IPS DF 4.7 (cell line): Measurements from ENCODE around the gene CHMP3.
"Not testable (repeated sequence)": the region's sequence is repeated elsewhere in the genome, so short reads cannot be mapped to it uniquely, and the experiment has no call there.

Source experiments
- DNase-seq: peaks from one replicate; pipeline ENCODE4 v3.0.0-alpha.2; 2013; ENCODE audit warnings: low spot score; ENCODE audit errors: extremely low read depth

CHMP3 gene

DNA sequence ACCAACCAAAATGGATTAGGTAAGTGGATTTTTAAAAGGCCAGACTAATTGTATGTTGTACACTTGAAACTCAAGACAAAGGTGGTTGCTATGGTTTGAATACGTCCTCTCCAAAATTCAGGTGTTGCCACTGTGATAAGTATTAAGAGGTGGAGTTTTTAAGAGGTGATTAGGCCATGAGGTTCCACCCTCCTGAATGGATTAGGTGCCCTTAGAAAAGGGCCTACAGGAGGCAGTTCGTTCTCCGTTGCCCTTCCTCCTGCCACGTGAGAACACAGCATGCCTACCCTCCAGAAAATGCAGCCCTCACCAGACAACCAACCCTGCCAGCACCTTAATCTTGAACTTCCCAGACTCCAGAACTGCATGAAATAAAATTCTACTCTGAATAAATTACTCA lies 51.2 kb downstream of the CHMP3 start:
- no peak for DNase-seq

DNA sequence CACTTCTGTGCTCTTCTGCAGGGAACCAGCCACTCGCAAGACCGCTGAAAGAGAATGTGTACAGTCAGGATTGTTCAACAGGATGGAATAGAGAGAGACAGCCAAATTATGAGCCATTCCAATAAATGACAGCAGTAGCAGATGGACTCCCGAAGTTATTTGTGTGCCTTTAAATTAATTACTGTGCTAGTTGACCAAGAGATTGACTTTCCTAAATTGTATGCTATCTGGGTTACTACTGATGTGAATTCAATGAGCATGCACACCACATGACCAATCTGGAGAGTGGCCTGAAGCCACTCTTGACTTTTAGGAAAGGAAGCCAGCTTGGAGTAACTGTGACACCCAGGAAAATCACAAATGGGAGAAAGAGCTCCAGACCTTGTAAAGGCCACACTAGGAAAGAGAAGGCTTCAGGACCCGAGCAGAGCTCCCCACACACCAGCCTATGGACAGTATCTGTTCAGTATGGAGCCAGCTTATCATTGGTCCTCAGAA lies 52.8 kb downstream of the CHMP3 start:
- DNase-seq = no peak

GRCh38 chr2:86507600-86507999 lies 55.6 kb downstream of the CHMP3 start:
- no peak for DNase-seq

GRCh38 chr2:86500325-86501083 lies 62.7 kb downstream of the CHMP3 start:
- no peak for DNase-seq

DNA sequence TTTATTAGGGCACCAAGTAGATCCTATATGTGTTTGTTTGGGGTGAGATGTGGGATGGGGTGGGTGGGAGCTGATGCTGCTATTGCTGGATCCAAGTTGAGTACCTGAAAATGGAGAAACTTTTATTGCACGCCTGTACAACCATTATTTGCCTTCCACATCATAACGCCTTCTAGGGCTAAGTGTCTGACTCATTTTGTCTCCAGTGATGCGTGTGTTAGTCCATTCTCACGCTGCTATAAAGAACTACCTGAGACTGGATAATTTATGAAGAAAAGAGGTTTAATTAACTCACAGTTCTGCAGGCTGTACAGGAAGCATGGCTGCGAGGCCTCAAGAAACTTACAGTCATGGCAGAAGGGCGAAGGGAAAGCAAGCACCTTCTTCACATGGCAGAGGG lies 63.9 kb downstream of the CHMP3 start:
- DNase-seq = no peak

DNA sequence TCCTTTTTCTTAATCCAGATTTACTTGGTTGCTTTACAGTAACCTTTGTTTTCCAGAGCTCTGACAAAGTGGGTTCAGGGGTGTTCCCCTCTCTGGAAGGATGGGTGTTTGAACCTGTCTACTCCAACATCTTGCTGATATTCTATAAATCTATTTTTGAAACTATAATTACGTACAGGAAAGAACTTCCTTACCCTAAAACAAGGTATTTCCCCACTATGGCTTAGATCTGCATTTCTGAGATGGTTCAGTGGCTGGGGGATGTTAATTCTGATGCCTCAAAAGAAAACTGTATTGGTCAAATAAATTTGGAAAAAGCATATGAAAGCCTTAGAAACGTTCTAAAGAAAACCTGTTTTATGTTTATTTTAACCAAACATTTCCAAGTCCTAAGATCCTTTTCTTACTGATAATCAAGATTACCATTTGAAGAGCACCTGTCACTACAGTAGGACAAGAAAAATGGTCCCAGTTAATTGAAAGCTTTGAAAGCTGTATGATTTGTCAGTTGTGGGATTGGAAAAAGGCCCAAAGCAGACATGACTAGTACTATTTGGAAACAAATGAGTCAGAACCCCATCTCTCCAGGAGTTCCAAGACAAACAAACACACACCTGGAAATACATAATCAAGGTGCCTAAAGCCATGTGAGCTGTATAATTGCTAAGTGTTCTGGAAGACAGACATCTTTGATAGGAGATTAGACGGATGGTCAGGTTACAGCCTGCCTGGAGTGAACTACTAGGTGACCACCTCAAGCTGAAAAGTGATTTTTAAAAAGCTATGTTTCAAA lies 64.6 kb downstream of the CHMP3 start:
- no peak for DNase-seq

DNA sequence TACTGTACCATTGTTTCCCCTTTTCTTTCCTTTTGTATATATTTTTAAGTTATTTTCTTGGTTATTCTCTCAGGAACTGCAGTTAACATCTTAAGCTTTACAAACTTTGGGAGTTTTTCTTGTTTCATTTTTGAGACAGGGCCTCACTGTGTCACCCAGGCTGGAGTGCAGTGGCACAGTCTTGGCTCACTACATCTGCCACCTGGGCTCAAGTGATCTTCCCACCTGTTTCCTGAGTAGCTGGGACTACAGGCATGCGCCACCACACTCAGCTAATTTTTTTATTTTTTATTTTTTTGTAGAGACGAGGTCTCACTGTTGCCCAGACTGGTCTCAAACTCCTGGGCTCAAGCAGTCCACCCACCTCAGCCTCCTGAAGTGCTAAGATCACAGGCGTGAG lies 66.9 kb downstream of the CHMP3 start:
- not testable (repeated sequence) for DNase-seq

DNA sequence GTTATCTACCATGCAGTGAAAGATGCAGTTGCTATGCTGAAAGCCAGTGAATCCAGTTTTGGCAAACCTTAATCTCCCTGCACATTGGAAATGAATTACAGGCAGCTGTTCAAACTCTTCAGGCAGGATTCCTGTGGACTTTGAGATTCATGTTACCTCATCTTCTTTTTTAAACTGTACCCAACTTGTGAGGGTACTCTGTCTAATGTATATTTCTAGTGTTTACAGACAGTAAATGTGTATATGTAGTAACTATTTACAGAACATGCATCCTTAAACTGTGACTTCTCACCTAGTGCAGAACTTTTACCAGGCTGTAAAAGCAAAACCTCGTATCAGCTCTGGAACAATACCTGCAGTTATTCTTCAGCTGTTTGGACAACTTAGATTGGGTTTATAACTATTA lies 71.2 kb downstream of the CHMP3 start:
- DNase-seq = no peak

GRCh38 chr2:86491088-86491487 lies 72.2 kb downstream of the CHMP3 start:
- DNase-seq = no peak

- DNase-seq = no peak
These were observed 73.0 kb downstream of the CHMP3 start for GRCh38 chr2:86490245-86490644.

DNA sequence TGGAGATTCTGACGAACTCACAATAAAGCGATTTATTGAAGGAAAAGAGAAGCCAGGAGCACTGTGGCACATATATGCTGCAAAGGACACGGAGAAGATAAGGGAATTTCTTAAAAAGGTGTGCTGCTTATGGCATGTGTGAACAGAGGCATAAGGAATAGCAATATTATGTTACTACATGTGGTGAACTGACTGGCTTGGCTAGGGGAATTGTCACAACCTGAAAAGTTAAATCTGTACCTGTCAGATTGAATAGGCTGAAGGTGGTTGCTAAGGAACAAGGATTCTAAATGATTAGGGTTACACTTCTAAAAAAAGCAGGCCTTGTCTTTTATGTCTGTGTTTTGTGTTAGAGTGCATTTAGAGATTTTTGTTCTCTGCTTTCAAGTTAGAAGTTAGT lies 73.7 kb downstream of the CHMP3 start:
- DNase-seq = no peak

- no peak for DNase-seq
These were observed 74.5 kb downstream of the CHMP3 start for GRCh38 chr2:86488561-86489250.

GRCh38 chr2:86487062-86487461 lies 76.2 kb downstream of the CHMP3 start:
- no peak for DNase-seq

GRCh38 chr2:86485802-86486201 lies 77.4 kb downstream of the CHMP3 start:
- no peak for DNase-seq

DNA sequence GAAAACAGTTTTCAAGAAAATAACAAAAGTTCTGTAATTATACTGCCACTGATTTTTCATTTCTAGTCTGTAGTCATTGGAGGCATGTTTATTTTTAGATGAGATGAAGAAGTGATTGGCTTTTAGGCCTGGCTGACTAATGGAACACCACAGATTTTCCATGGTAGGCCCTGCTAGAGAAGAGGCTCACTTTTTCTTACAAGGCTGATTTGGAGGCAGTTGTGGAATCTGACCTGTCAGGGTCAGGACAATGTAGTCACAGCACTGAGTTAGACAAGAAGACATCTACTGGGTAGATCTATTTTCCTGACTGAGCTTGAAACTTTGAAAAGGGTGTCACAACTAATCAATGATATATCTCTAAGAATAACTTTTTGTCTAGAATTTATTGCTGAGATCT lies 78.1 kb downstream of the CHMP3 start:
- no peak for DNase-seq

- no peak for DNase-seq
These were observed 78.9 kb downstream of the CHMP3 start for GRCh38 chr2:86484385-86484784.

GRCh38 chr2:86482034-86482433 lies 81.2 kb downstream of the CHMP3 start:
- DNase-seq = no peak

- no peak for DNase-seq
These were observed 83.1 kb downstream of the CHMP3 start for GRCh38 chr2:86480105-86480504.

GRCh38 chr2:86477349-86477748 lies 85.9 kb downstream of the CHMP3 start:
- no peak for DNase-seq

DNA sequence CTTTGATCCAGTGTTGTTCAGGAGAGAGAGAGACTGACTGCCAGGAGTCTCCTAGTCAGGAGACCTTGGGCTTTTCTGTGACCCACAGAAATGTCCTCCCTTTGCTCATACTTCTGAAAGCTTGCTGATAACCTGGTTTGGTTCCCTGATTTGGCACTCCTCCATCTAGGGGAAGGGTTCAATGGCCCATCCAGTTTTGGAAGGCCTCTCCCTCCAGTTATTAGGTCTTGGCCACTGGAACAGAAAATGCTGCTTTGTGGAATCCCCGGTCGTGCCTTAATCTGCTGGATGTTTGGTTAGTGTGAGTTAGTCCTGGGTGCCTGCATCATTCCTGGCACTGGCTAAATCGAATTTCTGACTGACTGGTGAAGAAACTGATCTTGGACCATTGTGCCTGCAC lies 86.3 kb downstream of the CHMP3 start:
- DNase-seq = no peak

DNA sequence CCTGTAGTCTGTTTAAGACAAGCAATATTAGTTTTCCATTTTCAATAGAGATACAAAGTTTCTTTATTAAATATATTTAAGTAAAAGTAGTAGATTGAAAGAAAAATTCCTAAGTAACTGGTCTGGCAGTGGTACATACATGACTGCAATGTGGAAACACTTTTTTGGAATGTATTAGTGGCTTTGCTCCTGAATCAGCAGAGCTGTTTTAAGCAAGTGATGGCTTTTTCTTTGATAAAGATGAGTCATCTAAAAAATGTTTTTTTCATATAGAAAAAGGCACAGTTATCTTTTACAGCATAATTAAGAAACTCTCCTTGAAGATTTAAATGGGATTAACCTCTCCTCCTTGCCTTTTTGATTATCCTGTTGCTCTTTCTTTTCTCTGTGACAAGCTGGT lies 87.2 kb downstream of the CHMP3 start:
- DNase-seq = no peak

- DNase-seq = no peak
These were observed 91.6 kb downstream of the CHMP3 start for GRCh38 chr2:86471637-86472036.
